ENCODE results near the gene TPRX2. TPM values are rescaled to one million over a fixed set of nuclear protein-coding genes. Genes with fewer than 3 reads are reported as not detected.

TPRX2 gene
- total RNA-seq, 1 experiment from 2014 or later: not detected

Other genes starting within 250 kb of the TPRX2 start
- 2.9 and 3.0 TPM in 2 replicates for gene EHD2, start 145.8 kb upstream of the TPRX2 start, total RNA-seq (2021)
- 146 and 172 TPM in 2 replicates for gene NOP53, start 113.7 kb upstream of the TPRX2 start, total RNA-seq (2021)
- 107 and 121 TPM in 2 replicates for gene SELENOW, start 80.5 kb upstream of the TPRX2 start, total RNA-seq (2021)
- gene TPRX1, start 54.7 kb upstream of the TPRX2 start, total RNA-seq (2021): not detected in 2 replicates
- gene CRX, start 37.3 kb upstream of the TPRX2 start, total RNA-seq (2021): not detected in 2 replicates
- gene SULT2A1, start 27.1 kb downstream of the TPRX2 start, total RNA-seq (2021): not detected in 2 replicates
- not detected in 2 replicates for gene BSPH1, start 132.9 kb downstream of the TPRX2 start, total RNA-seq (2021)
- gene ELSPBP1, start 135.4 kb downstream of the TPRX2 start, total RNA-seq (2021): 0.47 and 1.0 TPM in 2 replicates
- not detected in 2 replicates for gene CABP5, start 184.8 kb downstream of the TPRX2 start, total RNA-seq (2021)